ENCODE measurements around the gene PADI2. TPM values are rescaled to one million over a fixed set of nuclear protein-coding genes. Genes with fewer than 3 reads are reported as not detected.
A peak's percentile ranks its signal among the peaks of the same experiment; 100 is the strongest.

PADI2 gene
- total and polyA plus RNA-seq, 9 of the 15 experiments (the other 6 are each of a cell fraction or from before 2014, with no cell fraction given) = 0.01 to 0.11 (median 0.01) TPM; not detected in 5

- Histone ChIP-seq H3K4me3 (no peak overlapping the region), H3K9me3 (replicated peaks; ENCODE audit: control insufficient read depth, insufficient read depth, low read depth, low read length) (no peaks in the 10 kb centered on the region), H3K27me3 (ENCODE audit: control insufficient read depth in 2 of 2, insufficient read depth in 2 of 2, low read length in 2 of 2) (peaks cover 27 to 41% of the 10 kb centered on the region in 2 experiments), H3K4me2 (ENCODE audit: insufficient read depth, low read length) (no peak overlapping the region), H2AFZ (ENCODE audit: low read depth, low read length) (no peak overlapping the region), H3K36me3 (ENCODE audit: control insufficient read depth, insufficient read depth, low read length) (no peaks in the 10 kb centered on the region), H3K79me2 (ENCODE audit: control insufficient read depth, insufficient read depth, low read length) (no peaks in the 10 kb centered on the region), H3K9ac (ENCODE audit: insufficient read depth in 1 of 2, low read depth in 2 of 2, low read length in 2 of 2) (no peak overlapping the region), H3K4me1 (replicated peaks in 1 of 2; ENCODE audit: control insufficient read depth in 2 of 2, insufficient read depth in 2 of 2, low read length in 2 of 2) (peaks cover 0 to 6% of the 10 kb centered on the region in 2 experiments; a peak in 1 of 5 replicates), H4K20me1 (replicated peaks; ENCODE audit: control insufficient read depth, insufficient read depth, low read length) (no peaks in the 10 kb centered on the region), H3K27ac (ENCODE audit: extremely low read depth, low read depth, low read length) (no peak overlapping the region), H3K9me1 (ENCODE audit: control insufficient read depth, insufficient read depth, low read length) (no peaks in the 10 kb centered on the region)
- ChIA-PET POLR2A (interaction anchor here (1.0 to 1.2 kb wide), 3 partner anchors 12 to 244 kb away, joined by 3 to 5 read pairs (median 5); no protein-coding TSS in a partner anchor), CTCF (ENCODE audit: low intra/inter-chr PET ratio) (no interaction called here)
- intact Hi-C loops (cut with micrococcal nuclease) = no loop called here
- 0 out of 3 replicates have a peak, but pooled peaks have one; percentile 32 for ATAC-seq
- FAIRE-seq = no peak
- in situ Hi-C loops (cut with MboI) = no loop called here
- TF ChIP-seq, protein P1, sequence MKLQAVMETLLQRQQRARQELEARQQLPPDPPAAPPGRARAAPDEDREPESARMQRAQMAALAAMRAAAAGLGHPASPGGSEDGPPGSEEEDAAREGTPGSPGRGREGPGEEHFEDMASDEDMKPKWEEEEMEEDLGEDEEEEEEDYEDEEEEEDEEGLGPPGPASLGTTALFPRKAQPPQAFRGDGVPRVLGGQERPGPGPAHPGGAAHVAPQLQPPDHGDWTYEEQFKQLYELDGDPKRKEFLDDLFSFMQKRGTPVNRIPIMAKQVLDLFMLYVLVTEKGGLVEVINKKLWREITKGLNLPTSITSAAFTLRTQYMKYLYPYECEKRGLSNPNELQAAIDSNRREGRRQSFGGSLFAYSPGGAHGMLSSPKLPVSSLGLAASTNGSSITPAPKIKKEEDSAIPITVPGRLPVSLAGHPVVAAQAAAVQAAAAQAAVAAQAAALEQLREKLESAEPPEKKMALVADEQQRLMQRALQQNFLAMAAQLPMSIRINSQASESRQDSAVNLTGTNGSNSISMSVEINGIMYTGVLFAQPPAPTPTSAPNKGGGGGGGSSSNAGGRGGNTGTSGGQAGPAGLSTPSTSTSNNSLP (IDR thresholded peaks at IDR 0.05; ENCODE audit: borderline replicate concordance, low read depth, low read length) = no peak
- TF ChIP-seq DACH1 (IDR thresholded peaks at IDR 0.05; ENCODE audit: partially characterized antibody) (peak; percentile 11), ZNF197 (CRISPR knock-in tag; IDR thresholded peaks at IDR 0.05; ENCODE audit: low read depth) (no peak), ZBTB40 (IDR thresholded peaks at IDR 0.05) (peak; percentile 73), ZBTB40 (CRISPR knock-in tag; IDR thresholded peaks at IDR 0.05) (no peak), CBX3 (IDR thresholded peaks at IDR 0.05; ENCODE audit: borderline replicate concordance in 1 of 2, low read length in 2 of 2) (no peak)
- TF ChIP-seq, protein P2, sequence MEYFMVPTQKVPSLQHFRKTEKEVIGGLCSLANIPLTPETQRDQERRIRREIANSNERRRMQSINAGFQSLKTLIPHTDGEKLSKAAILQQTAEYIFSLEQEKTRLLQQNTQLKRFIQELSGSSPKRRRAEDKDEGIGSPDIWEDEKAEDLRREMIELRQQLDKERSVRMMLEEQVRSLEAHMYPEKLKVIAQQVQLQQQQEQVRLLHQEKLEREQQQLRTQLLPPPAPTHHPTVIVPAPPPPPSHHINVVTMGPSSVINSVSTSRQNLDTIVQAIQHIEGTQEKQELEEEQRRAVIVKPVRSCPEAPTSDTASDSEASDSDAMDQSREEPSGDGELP (CRISPR knock-in tag; IDR thresholded peaks at IDR 0.05; ENCODE audit: borderline replicate concordance) = no peak
- no TSS peak for BruUV-seq (replicated peaks)
- WGBS (ENCODE audit: insufficient coverage, low coverage, missing lambda C conversion rate) = 12% methylated on average over 7 of the region's 8 CpGs
- DNase-seq (ENCODE audit: extremely low read depth in 1 of 4, low spot score in 3 of 4) = no peak
These were observed 30.5 kb upstream of the PADI2 start for GRCh38 chr1:17149771-17150170.
